Stimulated activated CD4-positive, alpha-beta T cell treated with anti-CD3 and anti-CD28 coated beads, Interleukin-4, amount 100 ng/mL, for 48 hours (primary cell): ENCODE measurements around the gene WDR83.
"Not testable (repeated sequence)": the region's sequence is repeated elsewhere in the genome, so short reads cannot be mapped to it uniquely, and the experiment has no call there.

Experiments used
- DNase-seq, 2 donors: peaks; one replicate each; pipeline ENCODE4 v3.0.0-alpha.2; 2020; ENCODE audit warnings: low read depth in 2 of 2

The WDR83 gene

DNA sequence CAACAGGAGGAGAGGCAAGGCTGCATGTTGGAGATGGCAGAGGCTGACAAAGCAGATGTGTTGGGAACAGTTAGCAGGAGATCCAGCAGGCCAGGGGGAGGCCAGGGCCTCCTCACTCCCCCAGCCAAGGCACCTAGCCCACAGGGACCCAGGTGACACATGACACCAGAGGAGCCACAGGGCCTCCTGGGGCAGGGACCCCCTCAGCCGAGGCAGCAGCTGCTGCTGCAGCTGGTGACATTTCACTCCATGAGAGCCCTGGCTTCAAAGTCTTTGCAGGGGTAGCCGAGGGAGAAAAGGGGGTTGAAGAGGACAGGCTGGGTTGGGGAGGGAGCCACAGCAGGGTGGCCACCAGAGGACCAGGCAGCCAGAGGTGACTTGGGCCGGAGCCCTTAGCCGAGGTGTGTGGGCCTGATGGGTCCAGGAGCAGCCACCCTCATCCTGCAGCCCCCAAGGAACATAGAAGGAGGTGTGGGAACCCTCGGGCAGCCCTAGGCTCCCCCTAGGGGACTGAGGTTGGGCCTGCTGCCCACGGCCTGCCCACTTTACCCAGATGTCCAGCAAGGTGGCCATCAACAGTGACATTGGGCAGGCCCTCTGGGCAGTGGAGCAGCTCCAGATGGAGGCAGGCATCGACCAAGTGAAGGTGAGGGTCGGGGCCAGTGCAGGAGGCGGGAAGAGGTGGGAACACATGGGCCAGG, 21.0 kb downstream of the WDR83 start, which contains the start of gene GNG14:
Gene GNG14, plus strand, starts transcription at position 503 of the 701 bp plus-strand sequence. Its CDS starts 51 bp downstream, at position 554.
- DNase-seq, result no peak

DNA sequence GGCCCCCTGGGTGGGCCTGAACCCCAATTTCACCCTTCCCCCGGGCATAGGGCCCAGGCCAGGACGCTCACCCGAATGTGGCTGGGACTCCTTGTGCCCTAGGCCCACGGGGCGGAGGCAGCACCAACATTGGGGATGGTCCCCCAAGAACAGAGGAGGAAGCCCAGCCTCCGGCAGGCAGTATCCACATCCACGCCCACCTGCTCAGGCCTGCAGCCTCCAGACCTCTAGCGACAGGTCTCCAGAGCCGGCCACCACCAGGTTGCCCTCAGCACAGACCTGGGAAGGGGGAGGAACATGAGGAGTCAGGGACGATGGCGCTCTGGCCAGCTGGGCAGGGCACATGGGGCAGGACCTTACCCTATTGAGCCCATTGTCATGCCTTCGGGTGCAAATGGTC, 22.4 kb downstream of the WDR83 start:
- DNase-seq, result no peak

DNA sequence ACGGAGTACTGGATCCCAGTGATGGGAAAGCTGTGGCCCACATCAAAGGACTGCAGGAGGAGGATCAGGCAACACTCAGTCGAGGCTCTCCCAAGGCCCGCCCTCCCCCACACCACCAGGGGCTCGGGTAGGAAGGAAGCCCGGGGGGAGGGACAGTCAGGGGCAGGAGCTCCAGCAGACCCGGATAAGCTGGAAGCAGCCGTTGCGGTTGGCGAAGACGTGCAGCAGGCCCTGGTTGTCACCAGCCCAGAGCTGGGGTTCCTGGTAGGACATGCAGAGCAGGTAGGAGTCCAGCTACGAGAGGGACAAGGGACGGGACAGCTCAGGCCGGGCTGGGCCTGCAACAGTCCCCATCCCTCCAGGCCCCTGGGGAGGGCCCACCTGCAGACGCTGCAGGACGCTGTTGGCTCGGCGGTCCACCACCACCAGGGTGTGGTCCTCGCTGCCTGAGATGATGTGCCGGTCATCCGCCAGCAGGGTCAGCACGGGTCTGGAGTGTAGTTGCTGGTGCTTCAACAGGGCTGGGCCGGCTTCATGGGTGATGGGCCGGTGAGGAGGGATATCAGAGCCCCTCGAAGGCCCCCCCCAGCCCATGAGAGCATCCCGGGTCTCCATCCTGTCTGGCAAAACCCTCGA, 23.1 kb downstream of the WDR83 start:
- DNase-seq, result no peak

DNA sequence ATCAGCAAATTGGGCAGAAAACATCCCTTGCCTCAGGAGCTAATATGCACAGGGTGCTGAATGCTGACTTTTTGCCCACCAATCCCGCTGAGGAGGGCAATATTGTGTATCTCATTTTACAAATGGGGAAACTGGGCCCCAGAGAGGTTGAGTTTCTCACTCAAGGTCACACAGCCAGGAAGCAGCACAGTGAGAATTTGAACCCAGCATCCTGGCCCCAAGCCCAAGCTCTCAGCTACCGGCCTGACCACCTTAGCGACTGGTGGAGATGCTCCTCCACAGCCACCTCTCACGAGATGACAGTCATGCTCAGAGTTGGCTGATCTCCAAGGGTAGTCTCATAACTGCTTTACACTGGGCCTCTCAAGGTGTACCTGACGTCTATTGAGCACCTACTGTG, 26.4 kb downstream of the WDR83 start:
- DNase-seq, result no peak

DNA sequence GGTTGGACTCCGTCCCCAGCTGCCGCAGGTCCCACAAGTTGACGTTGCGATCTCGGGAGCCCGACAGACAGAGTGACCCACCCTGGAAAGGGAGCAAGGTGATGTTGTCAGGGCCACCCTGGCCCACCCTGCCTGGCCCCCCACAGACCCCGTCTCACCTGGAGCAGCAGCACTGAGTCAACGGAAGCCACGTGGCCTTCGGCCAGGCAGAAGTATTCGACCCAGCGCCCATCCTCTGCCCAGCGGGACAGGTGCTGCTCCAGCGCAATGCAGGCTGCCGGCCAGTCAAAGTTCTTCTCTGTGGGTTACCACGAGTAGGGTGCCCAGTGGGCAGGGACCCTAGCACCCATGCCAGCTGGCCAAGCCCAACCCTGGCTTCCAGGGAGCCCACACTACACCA, 28.0 kb downstream of the WDR83 start:
- no peak for DNase-seq

DNA sequence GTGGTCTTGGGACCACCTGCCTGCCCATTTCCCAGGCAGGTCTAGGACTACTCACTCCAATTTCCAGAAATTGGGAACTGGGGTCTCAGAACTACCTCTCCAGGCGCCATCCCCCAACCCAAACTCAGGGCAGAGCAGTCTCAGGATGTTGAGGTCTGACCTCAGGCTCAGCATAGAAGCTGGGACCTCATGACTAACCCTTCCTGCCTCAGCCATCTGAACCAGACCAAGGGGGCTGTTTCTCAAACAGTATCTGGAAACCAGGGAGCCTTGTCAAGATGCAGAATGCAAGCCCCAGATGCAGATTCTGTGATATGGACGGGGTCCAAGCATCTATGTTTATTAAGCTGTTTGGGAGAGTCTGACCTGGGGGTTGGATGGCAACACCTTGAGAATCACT, 28.5 kb downstream of the WDR83 start:
- DNase-seq, result no peak

DNA sequence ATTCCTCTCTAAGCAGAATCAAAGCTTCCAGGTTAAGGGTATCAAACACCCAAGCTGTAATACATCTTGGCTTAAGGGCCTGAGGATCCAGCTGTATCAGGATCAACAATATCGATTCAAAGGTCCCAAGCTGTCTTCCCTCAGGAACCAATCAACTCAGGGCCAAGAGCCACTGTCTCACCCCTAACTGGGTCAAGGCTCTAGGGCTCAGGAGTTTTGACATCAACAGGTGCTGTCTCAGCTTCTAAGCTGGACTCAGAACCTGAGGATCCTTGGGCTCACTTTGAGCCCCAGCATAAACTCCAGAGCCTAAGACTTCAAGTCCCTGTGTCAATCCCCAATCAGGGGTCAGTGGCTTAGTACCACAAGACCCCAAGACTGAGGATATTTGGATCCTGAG, 28.9 kb downstream of the WDR83 start:
- no peak for DNase-seq

DNA sequence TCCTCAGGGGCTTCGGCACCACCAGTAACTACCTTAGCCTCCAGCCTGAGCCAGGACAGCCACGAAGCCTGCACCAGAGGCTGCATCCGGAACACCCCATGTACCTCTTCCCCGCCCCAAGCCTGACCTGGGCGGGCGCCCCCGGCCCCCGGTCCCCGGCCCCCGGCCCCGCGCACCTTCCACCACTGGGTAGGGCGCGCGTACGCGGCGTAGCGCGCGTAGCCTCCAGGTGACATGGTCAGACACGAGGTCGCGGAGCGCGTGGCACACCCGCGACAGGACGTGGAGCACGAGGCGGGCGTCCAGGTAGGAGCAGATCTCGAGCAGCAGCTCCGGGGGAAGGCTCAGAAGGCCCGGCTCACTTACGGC, 29.4 kb downstream of the WDR83 start:
- no peak for DNase-seq

DNA sequence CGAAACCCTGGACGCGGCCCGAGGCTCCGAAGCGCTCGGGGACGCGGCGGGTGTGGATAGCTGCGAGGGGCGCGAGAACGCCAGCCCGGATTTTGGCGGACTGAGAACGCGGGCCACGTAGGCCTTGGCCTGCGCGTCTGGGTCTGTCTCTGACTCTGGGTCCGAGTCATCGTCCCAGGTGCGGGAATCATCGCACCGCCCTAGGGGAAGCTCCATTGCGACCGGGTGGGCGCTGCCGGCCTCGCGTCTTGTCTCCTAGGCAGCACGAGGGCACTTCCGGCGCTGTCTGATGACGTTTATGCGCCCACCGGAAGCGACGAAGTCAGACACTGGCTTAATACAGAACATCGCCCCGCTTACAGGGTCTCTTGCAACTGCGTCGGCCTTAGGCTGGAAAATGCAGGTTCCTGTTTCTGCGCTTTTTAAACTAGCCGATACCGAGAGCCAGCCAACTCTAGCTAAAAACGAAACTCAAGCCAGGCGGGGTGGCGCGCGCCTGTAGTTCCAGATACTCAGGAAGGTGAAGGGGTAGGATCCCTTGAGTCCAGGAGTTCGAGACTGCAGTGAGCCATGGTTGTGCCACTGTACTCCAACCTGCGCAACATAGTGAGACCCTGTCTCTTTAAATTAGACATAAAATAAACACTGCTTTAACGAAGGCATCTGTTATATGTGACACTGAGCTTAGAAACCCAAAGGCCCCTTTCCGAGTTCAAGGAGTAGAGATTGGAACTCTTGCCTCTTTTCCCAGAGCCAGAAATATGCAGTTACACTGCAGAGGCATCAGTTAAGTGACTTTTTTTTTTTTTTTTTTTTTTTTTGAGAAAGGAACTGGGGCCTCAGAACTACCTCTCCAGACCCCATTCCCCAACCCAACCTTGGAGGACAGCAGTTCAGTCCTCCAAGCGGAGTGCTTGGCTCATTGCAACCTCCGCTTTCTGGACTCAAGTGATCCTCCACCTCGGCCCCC, 30.0 kb downstream of the WDR83 start, which contains the start of gene FBXW9:
Gene FBXW9, minus strand, starts transcription at position 266 of the 970 bp plus-strand sequence. Its CDS starts 50 bp downstream, at position 216.
- DNase-seq, result peak; percentile 95 to 99

DNA sequence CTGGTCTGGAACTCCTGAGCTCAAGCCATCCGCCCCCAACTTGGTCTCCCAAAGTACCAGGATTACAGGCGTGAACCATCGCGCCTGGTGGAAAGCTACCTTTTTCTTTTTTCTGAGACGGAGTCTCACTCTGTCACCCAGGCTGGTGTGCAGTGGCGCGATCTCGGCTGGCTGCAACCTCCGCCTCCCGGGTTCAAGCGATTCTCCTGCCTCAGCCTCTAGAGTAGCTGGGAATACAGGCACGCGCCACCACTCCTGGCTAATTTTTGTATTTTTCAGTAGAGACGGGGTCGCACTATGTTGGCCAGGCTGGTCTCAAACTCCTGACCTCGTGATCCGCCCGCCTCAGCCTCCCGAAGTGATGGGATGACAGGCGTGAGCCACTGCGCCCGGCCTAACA, 30.8 kb downstream of the WDR83 start:
- DNase-seq, result not testable (repeated sequence)

DNA sequence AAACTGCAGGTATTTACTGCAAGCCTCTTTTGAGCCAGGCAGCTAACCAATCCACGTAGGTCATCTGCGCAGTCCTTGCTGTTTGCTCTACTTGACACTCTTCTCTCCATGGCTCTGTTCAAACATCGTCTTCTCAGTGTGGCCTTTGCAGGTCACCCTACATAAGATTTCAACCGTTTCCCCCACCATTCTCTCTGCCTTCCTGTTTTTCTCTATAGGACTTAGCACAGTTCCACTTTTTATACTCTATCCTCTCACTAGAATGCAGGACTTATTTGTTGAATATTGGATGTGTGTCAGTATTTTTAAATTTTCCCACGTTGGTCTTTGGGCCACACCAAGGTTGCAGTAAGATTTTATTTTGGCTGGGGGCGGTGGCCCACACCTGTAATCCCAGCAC, 31.5 kb downstream of the WDR83 start:
- no peak for DNase-seq

DNA sequence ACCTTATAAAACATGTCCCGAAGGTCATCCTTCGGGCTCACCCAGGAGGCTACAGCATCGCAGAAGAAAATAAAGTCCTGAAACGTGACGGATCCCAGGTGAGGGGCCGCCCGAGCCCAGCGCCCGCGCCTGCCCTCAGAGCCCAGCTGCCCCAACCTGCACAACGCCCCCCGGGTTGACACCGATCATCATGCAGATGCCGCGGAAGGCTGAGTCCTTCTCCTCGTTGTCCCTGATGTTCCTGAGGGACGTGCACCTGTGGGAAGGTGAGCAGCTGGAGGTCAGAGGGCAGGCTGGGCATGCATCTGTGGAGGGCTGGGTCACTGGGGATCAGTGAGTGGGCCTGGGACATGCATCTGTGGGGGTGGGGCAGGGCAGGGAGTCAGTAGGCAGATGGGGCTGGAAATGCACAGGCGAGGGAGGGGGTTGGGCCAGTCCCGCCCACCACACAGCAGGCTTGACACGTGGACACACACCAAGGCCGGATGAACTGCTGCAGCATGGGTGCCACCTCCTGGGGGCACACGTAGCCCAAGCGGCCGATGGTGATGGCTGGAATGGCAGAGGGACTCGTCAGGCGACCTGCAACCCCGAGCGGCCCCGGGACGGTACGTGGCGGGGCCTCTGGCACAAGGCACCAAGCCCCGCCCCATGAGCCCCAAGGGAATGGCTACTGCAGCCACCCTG, 35.1 kb downstream of the WDR83 start:
- DNase-seq, result no peak

DNA sequence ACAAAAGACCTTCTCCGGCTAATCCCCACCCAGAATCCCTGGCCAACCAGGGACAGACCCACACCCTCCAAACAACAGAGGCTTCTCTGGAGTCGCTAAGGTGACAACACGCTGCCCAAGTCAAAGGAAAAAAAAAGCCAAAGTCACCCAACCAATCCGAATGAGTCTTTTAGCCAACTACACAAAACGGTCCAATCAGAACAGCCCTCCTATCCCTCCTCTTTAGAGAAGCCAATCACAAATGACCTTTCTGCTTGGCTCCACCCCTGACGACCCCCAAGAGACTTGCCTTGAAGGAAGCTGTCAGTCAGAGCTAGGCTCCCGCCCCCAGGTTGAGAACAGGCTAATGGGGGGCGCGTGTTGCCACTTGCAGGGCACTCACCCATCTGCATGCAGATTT, 36.4 kb downstream of the WDR83 start:
- DNase-seq, result no peak

DNA sequence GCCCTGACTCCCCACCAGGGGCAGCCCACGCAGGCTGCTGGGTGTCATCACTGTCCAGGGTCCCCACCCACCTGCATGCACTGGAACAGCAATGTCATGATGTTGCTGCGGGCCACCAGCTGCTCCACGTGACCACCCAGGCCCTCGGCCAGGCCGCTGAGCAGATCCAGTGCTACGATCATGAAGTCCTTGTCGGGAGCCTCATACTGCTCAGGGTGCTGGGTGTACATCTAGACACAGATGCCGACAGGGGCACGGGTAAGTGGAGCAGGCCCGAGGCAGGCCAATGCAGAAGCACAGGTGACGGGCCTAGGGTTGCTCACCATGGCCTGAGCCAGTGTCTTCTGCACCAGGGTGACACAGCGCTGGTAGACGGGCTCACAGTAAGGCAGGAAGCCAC, 38.6 kb downstream of the WDR83 start:
- no peak for DNase-seq

DNA sequence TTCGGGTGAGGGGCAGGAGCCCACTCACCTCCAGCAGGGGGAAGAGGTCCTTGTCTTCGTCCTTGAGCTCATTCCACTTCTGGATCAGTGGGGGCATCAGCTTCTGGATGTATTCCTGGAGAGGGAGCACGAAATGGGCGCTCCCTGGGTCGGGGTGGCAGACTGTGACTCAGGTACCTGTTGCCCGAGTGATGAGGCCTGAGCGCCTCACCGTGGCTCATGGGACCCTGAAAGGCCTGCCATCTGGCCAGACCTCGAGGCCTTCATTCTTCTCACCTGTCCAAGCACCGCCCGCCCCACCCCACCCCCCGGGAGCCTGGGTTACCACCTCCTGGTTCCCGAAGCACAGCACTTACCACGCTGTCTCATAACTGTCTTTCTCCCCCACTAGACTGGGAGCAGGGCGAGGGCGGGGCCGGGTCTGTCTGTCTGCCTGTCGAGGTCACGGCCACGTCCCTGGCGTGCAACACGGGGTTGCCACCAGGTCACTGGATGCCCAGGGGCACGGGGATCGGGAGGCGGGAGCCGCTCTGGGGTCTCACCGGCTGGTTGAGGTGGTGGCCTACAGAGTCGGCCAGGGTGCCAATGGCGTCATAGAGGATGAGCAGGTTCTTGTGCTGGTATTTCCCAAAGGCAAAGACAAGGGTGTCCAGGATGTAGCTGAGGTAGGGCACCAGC, 39.2 kb downstream of the WDR83 start:
- no peak for DNase-seq

DNA sequence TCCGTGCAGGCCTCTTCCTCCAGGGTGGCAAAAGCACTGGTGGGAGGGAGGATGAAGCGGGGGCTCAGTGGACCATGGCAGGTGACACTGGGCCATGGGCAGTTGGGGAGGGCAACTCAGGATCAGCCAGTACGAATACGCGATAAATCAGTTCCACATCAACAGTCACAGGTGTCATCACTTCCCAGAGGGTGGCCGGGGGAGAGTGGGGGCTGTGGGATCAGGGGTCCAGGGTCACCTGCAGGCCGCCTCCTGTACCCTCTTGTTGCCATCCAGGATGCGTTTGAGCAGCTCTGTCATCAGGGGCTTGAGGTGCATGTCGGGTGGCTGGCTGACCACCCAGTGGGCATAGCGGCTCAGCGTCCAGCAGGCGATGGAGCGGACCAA, 39.7 kb downstream of the WDR83 start:
- DNase-seq, result no peak

DNA sequence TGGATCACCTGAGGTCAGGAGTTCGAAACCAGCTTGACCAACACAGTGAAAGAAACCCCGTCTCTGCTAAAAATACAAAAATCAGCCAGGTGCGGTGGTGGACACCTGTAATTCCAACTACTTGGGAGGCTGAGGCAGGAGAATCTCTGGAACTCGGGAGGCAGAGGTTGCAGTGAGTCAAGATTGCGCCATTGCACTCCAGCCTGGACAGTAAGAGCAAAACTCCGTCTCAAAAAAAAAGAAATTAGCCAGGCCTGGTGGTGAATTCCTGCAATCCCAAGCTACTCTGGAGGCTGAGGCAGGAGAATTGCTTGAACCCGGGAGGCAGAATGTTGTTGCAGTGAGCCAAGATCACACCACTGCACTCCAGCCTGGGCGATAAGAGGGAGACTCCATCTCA, 42.0 kb downstream of the WDR83 start:
- no peak for DNase-seq

DNA sequence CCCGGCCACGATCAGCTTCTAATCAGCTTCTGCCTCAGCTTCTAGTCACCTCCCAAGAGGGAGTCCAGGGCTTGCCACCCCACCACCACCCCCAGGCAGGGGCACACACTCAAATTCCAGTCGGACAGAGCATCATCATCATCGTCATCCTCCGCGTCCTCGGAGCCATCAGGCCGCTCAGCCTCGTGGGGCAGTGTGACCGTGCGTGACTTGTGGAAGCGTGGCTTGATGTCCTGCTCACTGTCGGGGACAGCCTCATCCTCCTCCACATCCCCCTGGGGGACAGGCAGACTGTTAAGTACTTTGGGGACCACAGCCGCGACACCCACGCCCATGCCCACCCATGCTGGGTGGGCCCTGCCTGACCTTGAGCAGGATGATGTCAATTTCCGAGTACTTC, 44.6 kb downstream of the WDR83 start:
- no peak for DNase-seq

DNA sequence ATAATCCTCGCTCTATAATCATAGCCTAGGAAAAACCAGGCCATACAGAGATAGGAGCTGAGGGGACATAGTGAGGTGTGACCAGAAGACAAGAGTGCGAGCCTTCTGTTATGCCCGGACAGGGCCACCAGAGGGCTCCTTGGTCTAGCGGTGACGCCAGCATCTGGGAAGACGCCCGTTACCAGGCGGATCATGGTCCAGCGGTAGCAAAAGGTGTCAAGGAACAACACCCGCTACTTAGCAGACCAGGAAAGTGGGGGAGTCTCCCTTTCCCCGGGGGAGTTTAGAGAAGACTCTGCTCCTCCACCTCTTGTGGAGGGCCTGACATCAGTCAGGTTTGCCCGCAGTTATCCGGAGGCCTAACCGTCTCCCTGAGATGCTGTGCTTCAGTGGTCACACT, 45.5 kb downstream of the WDR83 start:
- DNase-seq, result not testable (repeated sequence)

DNA sequence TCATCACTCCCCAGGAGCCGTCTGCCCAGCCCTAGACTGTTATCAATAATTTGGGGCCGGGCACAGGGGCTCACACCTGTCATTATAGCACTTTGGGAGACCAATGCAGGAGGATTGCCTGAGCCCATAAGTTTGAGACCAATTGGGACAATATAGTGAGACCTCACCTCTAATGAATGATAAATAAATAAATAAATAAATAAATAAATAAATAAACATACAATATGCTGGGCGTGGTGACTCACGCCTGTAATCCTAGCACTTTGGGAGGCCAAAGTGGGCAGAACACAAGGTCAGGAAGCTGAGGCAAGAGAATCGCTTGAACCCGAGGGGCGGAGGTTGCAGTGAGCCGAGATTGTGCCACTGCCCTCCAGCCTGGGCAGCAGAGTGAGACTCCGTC, 46.7 kb downstream of the WDR83 start:
- DNase-seq, result not testable (repeated sequence)

DNA sequence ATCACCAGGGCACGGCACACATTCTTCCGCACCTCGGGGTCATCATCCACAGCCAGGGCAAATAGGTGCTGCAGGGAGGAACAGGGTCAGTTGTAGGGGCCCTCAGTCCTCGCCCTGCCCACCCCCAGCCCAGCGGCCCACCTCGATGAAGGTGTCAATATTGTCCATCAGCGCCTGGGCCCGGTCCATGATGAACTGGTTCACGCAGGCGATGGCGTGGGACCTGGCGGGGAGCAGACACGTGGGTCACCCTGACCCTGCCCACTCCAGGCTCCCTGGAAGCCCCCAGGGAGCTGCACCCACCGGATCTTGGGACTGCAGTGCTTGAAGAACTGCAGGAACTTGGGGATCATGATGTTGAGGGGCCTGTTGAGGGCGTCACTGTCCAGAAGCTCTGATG, 48.5 kb downstream of the WDR83 start:
- DNase-seq, result no peak
